HG03097 (cell line): ENCODE data around the gene LPP.
A peak's percentile ranks its signal among the peaks of the same experiment; 100 is the strongest.

Experiments used
- ATAC-seq: cut with Tn5 transposase; IDR thresholded peaks from one replicate; pipeline ENCODE4 v1.9.1; 2021; ENCODE audit not compliant: unreplicated experiment, low FRiP score

The LPP gene

GRCh38 chr3:188383748-188384147 is 229.8 kb downstream of the LPP start:
- ATAC-seq: no peak

GRCh38 chr3:188385295-188385694 is 231.3 kb downstream of the LPP start:
- ATAC-seq: no peak

GRCh38 chr3:188389711-188390342 is 235.9 kb downstream of the LPP start:
- no peak for ATAC-seq

GRCh38 chr3:188390343-188390718 is 236.4 kb downstream of the LPP start:
- no peak for ATAC-seq

- no peak for ATAC-seq
Observed at GRCh38 chr3:188390775-188391443, 237.0 kb downstream of the LPP start.

- ATAC-seq: no peak
Observed at GRCh38 chr3:188391592-188391991, 237.6 kb downstream of the LPP start.

GRCh38 chr3:188392076-188392475 is 238.1 kb downstream of the LPP start:
- ATAC-seq: no peak

- ATAC-seq: no peak
Observed at GRCh38 chr3:188394623-188395022, 240.7 kb downstream of the LPP start.

- no peak for ATAC-seq
Observed at GRCh38 chr3:188396251-188396650, 242.3 kb downstream of the LPP start.

- no peak for ATAC-seq
Observed at GRCh38 chr3:188396900-188397299, 242.9 kb downstream of the LPP start.

- no peak for ATAC-seq
Observed at GRCh38 chr3:188397766-188398705, 244.1 kb downstream of the LPP start.

GRCh38 chr3:188400494-188401243 is 246.7 kb downstream of the LPP start:
- ATAC-seq: peak; percentile 78

- no peak for ATAC-seq
Observed at GRCh38 chr3:188401244-188401993, 247.5 kb downstream of the LPP start.

- ATAC-seq: no peak
Observed at GRCh38 chr3:188402229-188402628, 248.3 kb downstream of the LPP start.

GRCh38 chr3:188403404-188403803 is 249.4 kb downstream of the LPP start:
- no peak for ATAC-seq

- ATAC-seq: no peak
Observed at GRCh38 chr3:188404124-188404523, 250.2 kb downstream of the LPP start.

- no peak for ATAC-seq
Observed at GRCh38 chr3:188404701-188405100, 250.7 kb downstream of the LPP start.

- no peak for ATAC-seq
Observed at GRCh38 chr3:188407158-188407880, 253.4 kb downstream of the LPP start.

GRCh38 chr3:188408831-188409230 is 254.9 kb downstream of the LPP start:
- ATAC-seq: no peak
